K562 (cell line): ENCODE data around the gene RBM3. TPM values are rescaled to one million over a fixed set of nuclear protein-coding genes. Genes with fewer than 3 reads are reported as not detected.

Experiments
- ATAC-seq: fragments of 200-7000 bp; cut with Tn5 transposase; 3 replicates; pipeline ENCODE4 v1.9.1; 2020; ENCODE audit warnings: moderate library complexity
- BruUV-seq: library from RNA; stranded (reverse); fragments of 400-500 nt; replicated peaks from 2 replicates; lab custom pipeline; 2021; lab: Mats Ljungman, UMichigan
- CTCF ChIA-PET: fragments of 300-600 bp; formaldehyde crosslinking; extraction: SDS; loops from one replicate; lab custom pipeline; 2021; ENCODE audit warnings: low intra/inter-chr PET ratio; lab: Yijun Ruan, JAX
- POLR2A ChIA-PET: fragments of 300-600, 350-650 bp; sonication (Branson Sonifier 250); formaldehyde crosslinking; extraction: SDS; loops from one replicate; lab custom pipeline; 2021; ENCODE audit warnings: antibody characterized with exemption, inconsistent platforms; lab: Yijun Ruan, JAX
- DNase-seq, 4 experiments: peaks; one replicate each; pipeline versions ENCODE4 v3.0.0 to v3.0.0-alpha.2; 2011 to 2018; ENCODE audit warnings: low spot score in 3 of 4, mixed read lengths in 3 of 4; ENCODE audit errors: extremely low read depth in 1 of 4
- FAIRE-seq: peaks from 2 replicates; lab custom pipeline; 2011; peaks lifted over from hg19 to GRCh38; lab: Jason Lieb, UNC
- H2AFZ ChIP-seq: 2 replicates; pipeline ENCODE4 v1.6.0; 2011; ENCODE audit warnings: low read depth, low read length, control low read depth, inconsistent platforms
- H3K27ac ChIP-seq: fragments of 200-600 bp; 3 replicates; pipeline ENCODE4 v1.8.0; 2011; ENCODE audit warnings: low read depth, mild to moderate bottlenecking, control low read depth, inconsistent platforms, low read length, moderate library complexity, mixed read lengths; ENCODE audit errors: extremely low read depth
- H3K27me3 ChIP-seq, 2 experiments: fragments of 300-600 bp in 1 of 2; 2 replicates in 1 of 2; 3 replicates in 1 of 2; pipeline versions ENCODE4 v1.6.0 to v1.8.0; 2011; ENCODE audit warnings: inconsistent platforms in 2 of 2, low read length in 2 of 2, mild to moderate bottlenecking in 1 of 2, mixed read lengths in 1 of 2, moderate library complexity in 1 of 2; ENCODE audit not compliant: control insufficient read depth in 2 of 2, insufficient read depth in 2 of 2
- H3K36me3 ChIP-seq: fragments of 300-600 bp; 3 replicates; pipeline ENCODE4 v1.8.0; 2011; ENCODE audit warnings: mild to moderate bottlenecking, low read length, inconsistent platforms; ENCODE audit not compliant: control insufficient read depth, insufficient read depth
- H3K4me1 ChIP-seq, 2 experiments: fragments of 200-600 bp in 1 of 2; replicated peaks in 1 of 2; 2 replicates in 1 of 2; 3 replicates in 1 of 2; pipeline versions ENCODE4 v1.5.1 to v1.8.0; 2011; ENCODE audit warnings: inconsistent platforms in 2 of 2, low read length in 2 of 2, mild to moderate bottlenecking in 1 of 2, mixed read lengths in 1 of 2, moderate library complexity in 1 of 2; ENCODE audit not compliant: control insufficient read depth in 2 of 2, insufficient read depth in 2 of 2
- H3K4me2 ChIP-seq: 2 replicates; pipeline ENCODE4 v1.6.1; 2011; ENCODE audit warnings: low read length, control low read depth, inconsistent platforms, mixed read lengths; ENCODE audit not compliant: insufficient read depth
- H3K4me3 ChIP-seq: fragments of 200-600 bp; sonication (generic), shearing (Covaris generic); 2 replicates; pipeline ENCODE4 v1.5.1; 2016; ENCODE audit warnings: control low read depth, inconsistent platforms
- H3K79me2 ChIP-seq: fragments of 200-600 bp; 3 replicates; pipeline ENCODE4 v1.8.0; 2011; ENCODE audit warnings: low read length, inconsistent platforms; ENCODE audit not compliant: control insufficient read depth, insufficient read depth
- H3K9ac ChIP-seq, 2 experiments: 2 replicates each; pipeline versions ENCODE4 v1.6.0 to v1.6.1; 2011; ENCODE audit warnings: low read depth in 2 of 2, low read length in 2 of 2, control low read depth in 1 of 2, inconsistent platforms in 1 of 2, mild to moderate bottlenecking in 1 of 2, mixed read lengths in 1 of 2; ENCODE audit not compliant: insufficient read depth in 1 of 2
- H3K9me1 ChIP-seq: one replicate; pipeline ENCODE4 v1.6.0; 2011; ENCODE audit warnings: inconsistent platforms, mild to moderate bottlenecking, low read length, moderate library complexity; ENCODE audit not compliant: control insufficient read depth, insufficient read depth
- H3K9me3 ChIP-seq: replicated peaks from 2 replicates; pipeline ENCODE4 v1.5.1; 2011; ENCODE audit warnings: low read depth, low read length, inconsistent platforms; ENCODE audit not compliant: control insufficient read depth, insufficient read depth
- H4K20me1 ChIP-seq: replicated peaks from 2 replicates; pipeline ENCODE4 v1.6.1; 2011; ENCODE audit warnings: low read length, inconsistent platforms, mixed read lengths; ENCODE audit not compliant: control insufficient read depth, insufficient read depth
- CHCHD3 ChIP-seq: fragments of 250-450 bp; sonication (Bioruptor Pico); IDR thresholded peaks from 2 replicates; pipeline ENCODE4 v2.1.2; 2022; ENCODE audit warnings: mild to moderate bottlenecking
- HLTF ChIP-seq: fragments of 450-650 bp; IDR thresholded peaks from 2 replicates; pipeline ENCODE4 v1.6.1; 2016
- HMG20B ChIP-seq: fragments of 250-450 bp; sonication (Bioruptor Pico); IDR thresholded peaks from 2 replicates; pipeline ENCODE4 v1.5.0; 2021; ENCODE audit warnings: mild to moderate bottlenecking
- MEIS2 ChIP-seq: fragments of 450-650 bp; IDR thresholded peaks from 2 replicates; pipeline ENCODE4 v1.6.1; 2014; ENCODE audit warnings: mild to moderate bottlenecking; ENCODE audit not compliant: partially characterized antibody
- PHTF2 ChIP-seq: fragments of 250-450 bp; sonication (Bioruptor Pico); IDR thresholded peaks from 2 replicates; pipeline ENCODE4 v1.5.0; 2021; ENCODE audit warnings: mild to moderate bottlenecking
- POLR2AphosphoS2 ChIP-seq: IDR thresholded peaks from 2 replicates; pipeline ENCODE4 v1.6.1; 2012; ENCODE audit warnings: low read length, improper control_type of control experiment
- POLR2AphosphoS5 ChIP-seq: IDR thresholded peaks from 2 replicates; pipeline ENCODE4 v1.6.1; 2011; ENCODE audit warnings: mild to moderate bottlenecking, low read depth, low read length, moderate library complexity; ENCODE audit not compliant: control insufficient read depth, insufficient read depth
- TAF15 ChIP-seq: fragments of 200-400 bp; formaldehyde crosslinking; IDR thresholded peaks from 2 replicates; pipeline ENCODE4 v1.6.1; 2017; ENCODE audit warnings: mild to moderate bottlenecking, low read depth, low read length, moderate library complexity
- TCF7L2 ChIP-seq: fragments of 150-350 bp; IDR thresholded peaks from 2 replicates; pipeline ENCODE4 v1.6.1; 2016; ENCODE audit warnings: low read depth, mild to moderate bottlenecking, low read length, moderate library complexity
- WGBS: fragments of 100-300 bp; shearing (Covaris generic); methylation state at CpG from one replicate; pipeline ENCODE4 v1.1.6; 2016; ENCODE audit warnings: low coverage, mixed read lengths; ENCODE audit not compliant: insufficient coverage; ENCODE audit errors: missing lambda C conversion rate; 5-methylcytosine and 5-hydroxymethylcytosine counted together
- in situ Hi-C: fragments of 300-500 bp; cut with MboI; formaldehyde crosslinking; loops from 4 replicates; pipeline ENCODE4 v1.15.0; 2018; ENCODE audit warnings: inconsistent platforms, mixed read lengths
- intact Hi-C: fragments of 100-400 bp; cut with micrococcal nuclease; formaldehyde crosslinking; loops from 2 replicates; pipeline ENCODE4 v1.14.2; 2022
- polyA plus RNA-seq, 8 experiments: library from polyadenylated mRNA; depleted of rRNA in 4 of 8; stranded (reverse) in 5 of 8; unstranded in 3 of 8; fragments of >200 nt; fragmentation: Nextera tagmentation in 2 of 8; fragmentation: Illumina TruSeq in 1 of 8; extraction: Ambion mirVana in 2 of 8; extraction: Trizol in 1 of 8; gene quantifications; 2 replicates each; pipeline versions ENCODE4 v1.2.1 to v1.2.3, GENCODE V29; 2011 to 2014; ENCODE audit warnings: inconsistent platforms in 1 of 8, missing spikeins in 1 of 8
- total RNA-seq, 7 experiments: library from RNA; depleted of rRNA in 6 of 7; stranded (reverse); fragments of >200 nt in 6 of 7; fragmentation: Illumina TruSeq in 2 of 7; extraction: Trizol in 2 of 7; gene quantifications; 2 replicates each; pipeline versions ENCODE4 v1.2.1 to v1.2.3, GENCODE V29; 2011 to 2021; ENCODE audit warnings: low replicate concordance in 1 of 7
- TF ChIP-seq, protein P1 (sequence below): fragments of 450-650 bp; formaldehyde crosslinking; IDR thresholded peaks from 2 replicates; pipeline ENCODE4 v1.4.0; 2022; ENCODE audit warnings: mild to moderate bottlenecking, moderate library complexity
- TF ChIP-seq, protein P2 (sequence below): sonication (generic); formaldehyde crosslinking; IDR thresholded peaks from 2 replicates; pipeline ENCODE4 v1.8.0; 2023; ENCODE audit warnings: mild to moderate bottlenecking, missing genetic modification reagents
- TF ChIP-seq, protein P3 (sequence below), 2 experiments: fragments of 250-450 bp in 1 of 2; fragments of 450-650 bp in 1 of 2; sonication (Bioruptor Pico) in 1 of 2; IDR thresholded peaks; 2 replicates each; pipeline versions ENCODE4 v1.6.1 to v1.8.0; 2016 to 2021; ENCODE audit warnings: mild to moderate bottlenecking in 2 of 2, moderate library complexity in 2 of 2, missing compliant biosample characterization in 1 of 2, missing genetic modification characterization in 1 of 2
- TF ChIP-seq, protein P4 (sequence below): sonication (generic); formaldehyde crosslinking; IDR thresholded peaks from 2 replicates; pipeline ENCODE4 v1.8.1; 2023; ENCODE audit warnings: mild to moderate bottlenecking, missing genetic modification reagents

The RBM3 gene
- total and polyA plus RNA-seq, 9 of the 15 experiments (the other 6 are each of a cell fraction or from before 2014, with no cell fraction given) = 70.3 to 272 (median 209) TPM

DNA sequence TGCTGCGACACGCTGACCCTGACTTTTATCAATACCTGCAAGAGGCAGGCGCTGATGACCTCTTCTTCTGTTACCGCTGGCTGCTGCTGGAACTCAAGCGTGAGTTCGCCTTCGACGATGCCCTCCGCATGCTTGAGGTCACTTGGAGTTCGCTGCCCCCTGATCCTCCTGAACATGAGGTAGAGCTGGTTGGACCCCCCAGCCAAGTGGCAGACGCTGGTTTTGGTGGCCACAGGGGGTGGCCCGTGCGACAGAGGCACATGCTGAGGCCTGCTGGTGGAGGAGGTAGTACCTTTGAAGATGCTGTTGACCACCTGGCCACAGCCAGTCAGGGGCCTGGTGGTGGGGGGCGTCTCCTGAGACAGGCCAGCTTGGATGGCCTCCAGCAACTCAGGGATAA, 14.2 kb upstream of the RBM3 start (continued):
- TF ChIP-seq, protein P1, sequence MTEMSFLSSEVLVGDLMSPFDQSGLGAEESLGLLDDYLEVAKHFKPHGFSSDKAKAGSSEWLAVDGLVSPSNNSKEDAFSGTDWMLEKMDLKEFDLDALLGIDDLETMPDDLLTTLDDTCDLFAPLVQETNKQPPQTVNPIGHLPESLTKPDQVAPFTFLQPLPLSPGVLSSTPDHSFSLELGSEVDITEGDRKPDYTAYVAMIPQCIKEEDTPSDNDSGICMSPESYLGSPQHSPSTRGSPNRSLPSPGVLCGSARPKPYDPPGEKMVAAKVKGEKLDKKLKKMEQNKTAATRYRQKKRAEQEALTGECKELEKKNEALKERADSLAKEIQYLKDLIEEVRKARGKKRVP = no peak

DNA sequence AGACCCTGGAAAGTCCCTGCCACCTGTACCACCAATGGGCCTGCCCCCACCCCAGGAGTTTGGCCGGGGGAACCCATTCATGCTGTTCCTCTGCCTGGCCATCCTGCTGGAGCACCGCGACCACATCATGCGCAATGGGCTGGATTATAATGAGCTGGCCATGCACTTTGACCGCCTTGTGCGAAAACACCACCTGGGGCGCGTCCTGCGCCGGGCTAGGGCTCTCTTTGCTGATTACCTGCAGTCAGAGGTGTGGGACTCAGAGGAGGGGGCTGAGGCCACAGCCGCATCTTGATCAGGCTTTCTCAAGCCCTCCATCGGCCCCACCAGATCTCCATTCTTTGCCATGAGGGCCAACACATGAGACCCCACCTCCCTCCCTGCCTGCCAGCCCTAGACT, 13.6 kb upstream of the RBM3 start:
- TF ChIP-seq TCF7L2 (no peak), TAF15 (no peak), PHTF2 (CRISPR knock-in tag) (no peak), HMG20B (CRISPR knock-in tag) (no peak), POLR2AphosphoS2 (no peak), CHCHD3 (CRISPR knock-in tag) (no peak), POLR2AphosphoS5 (no peak), HLTF (no peak), MEIS2 (no peak)
- TF ChIP-seq, protein P2, sequence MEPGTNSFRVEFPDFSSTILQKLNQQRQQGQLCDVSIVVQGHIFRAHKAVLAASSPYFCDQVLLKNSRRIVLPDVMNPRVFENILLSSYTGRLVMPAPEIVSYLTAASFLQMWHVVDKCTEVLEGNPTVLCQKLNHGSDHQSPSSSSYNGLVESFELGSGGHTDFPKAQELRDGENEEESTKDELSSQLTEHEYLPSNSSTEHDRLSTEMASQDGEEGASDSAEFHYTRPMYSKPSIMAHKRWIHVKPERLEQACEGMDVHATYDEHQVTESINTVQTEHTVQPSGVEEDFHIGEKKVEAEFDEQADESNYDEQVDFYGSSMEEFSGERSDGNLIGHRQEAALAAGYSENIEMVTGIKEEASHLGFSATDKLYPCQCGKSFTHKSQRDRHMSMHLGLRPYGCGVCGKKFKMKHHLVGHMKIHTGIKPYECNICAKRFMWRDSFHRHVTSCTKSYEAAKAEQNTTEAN (CRISPR knock-in tag) = no peak
- TF ChIP-seq, protein P3, sequence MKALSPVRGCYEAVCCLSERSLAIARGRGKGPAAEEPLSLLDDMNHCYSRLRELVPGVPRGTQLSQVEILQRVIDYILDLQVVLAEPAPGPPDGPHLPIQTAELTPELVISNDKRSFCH (CRISPR knock-in tag; IDR thresholded peaks at IDR 0.05) = no peak
- TF ChIP-seq, protein P3 (tag; IDR thresholded peaks at IDR 0.05) = no peak
- TF ChIP-seq, protein P4, sequence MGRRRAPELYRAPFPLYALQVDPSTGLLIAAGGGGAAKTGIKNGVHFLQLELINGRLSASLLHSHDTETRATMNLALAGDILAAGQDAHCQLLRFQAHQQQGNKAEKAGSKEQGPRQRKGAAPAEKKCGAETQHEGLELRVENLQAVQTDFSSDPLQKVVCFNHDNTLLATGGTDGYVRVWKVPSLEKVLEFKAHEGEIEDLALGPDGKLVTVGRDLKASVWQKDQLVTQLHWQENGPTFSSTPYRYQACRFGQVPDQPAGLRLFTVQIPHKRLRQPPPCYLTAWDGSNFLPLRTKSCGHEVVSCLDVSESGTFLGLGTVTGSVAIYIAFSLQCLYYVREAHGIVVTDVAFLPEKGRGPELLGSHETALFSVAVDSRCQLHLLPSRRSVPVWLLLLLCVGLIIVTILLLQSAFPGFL = no peak
- 99% methylated on average over 7 of the region's 12 CpGs for WGBS
- Histone ChIP-seq H3K79me2 (no peaks in the 10 kb centered on the region), H3K9me1 (no peaks in the 10 kb centered on the region), H3K4me2 (no peak overlapping the region), H2AFZ (no peak overlapping the region), H4K20me1 (no peaks in the 10 kb centered on the region; the same call in 1 of the 2 replicates), H3K4me1 (no peaks in the 10 kb centered on the region; a peak in 1 of 5 replicates), H3K27me3 (no peaks in the 10 kb centered on the region), H3K9ac (no peak overlapping the region; a peak in 1 of 4 replicates), H3K4me3 (no peak overlapping the region), H3K9me3 (no peaks in the 10 kb centered on the region), H3K27ac (no peak overlapping the region), H3K36me3 (peaks cover 37% of the 10 kb centered on the region; the same call in 2 of the 3 replicates)
- in situ Hi-C loops (no loop called here), intact Hi-C loops (no loop called here)
- POLR2A ChIA-PET = no interaction called here
- ATAC-seq (no peak), DNase-seq (no peak), FAIRE-seq (no peak)
- BruUV-seq = no TSS peak
- CTCF ChIA-PET = no interaction called here
